Body of pancreas (tissue), 4 donors: ENCODE measurements around the gene TERC. TPM values are rescaled to one million over a fixed set of nuclear protein-coding genes. Genes with fewer than 3 reads are reported as not detected.

Experiments used
- ATAC-seq: fragments of 150-250 bp; one replicate; pipeline ENCODE4 v1.9.1; 2016
- DNase-seq, 4 donors: peaks; one replicate each; pipeline ENCODE4 v3.0.0-alpha.2; 2019
- H3K27ac ChIP-seq, 4 donors: fragments of 200-600 bp; sonication (generic); 1 replicate in 3 of 4; 2 replicates in 1 of 4; pipeline versions ENCODE4 v1.5.1 to v1.6.1; 2016 to 2019; ENCODE audit warnings: mild to moderate bottlenecking in 1 of 4, mixed read lengths in 1 of 4, moderate library complexity in 1 of 4
- H3K27me3 ChIP-seq, 2 donors: fragments of 200-600 bp; sonication (generic); one replicate each; pipeline ENCODE4 v1.6.0; 2016; ENCODE audit warnings: mild to moderate bottlenecking in 1 of 2
- H3K36me3 ChIP-seq, 2 donors: fragments of 200-600 bp; sonication (generic); replicated peaks in 1 of 2; 2 replicates each; pipeline ENCODE4 v1.5.1; 2016; ENCODE audit warnings: low read depth in 2 of 2; ENCODE audit not compliant: insufficient read depth in 1 of 2
- H3K4me1 ChIP-seq: fragments of 200-600 bp; sonication (generic); one replicate; pipeline ENCODE4 v1.6.0; 2016
- H3K4me3 ChIP-seq, 2 donors: fragments of 200-600 bp; sonication (generic); 1 replicate in 1 of 2; 2 replicates in 1 of 2; pipeline ENCODE4 v1.5.1; 2016 to 2019
- H3K9me3 ChIP-seq, 3 donors: fragments of 200-600 bp; sonication (generic); 1 replicate in 2 of 3; 2 replicates in 1 of 3; pipeline ENCODE4 v1.5.1; 2016
- POLR2A ChIP-seq, 3 donors: fragments of 450-650 bp; IDR thresholded peaks; one replicate each; pipeline ENCODE4 v1.6.1; 2016; ENCODE audit warnings: antibody characterized with exemption in 3 of 3, mild to moderate bottlenecking in 2 of 3
- WGBS, 2 donors: methylation state at CpG; one replicate each; pipeline ENCODE4 v1.1.5; 2017; 5-methylcytosine and 5-hydroxymethylcytosine counted together
- intact Hi-C: fragments of 100-400 bp; cut with DNase I; formaldehyde crosslinking; loops from one replicate; pipeline ENCODE4 v1.15.1; 2023
- total RNA-seq, 2 donors: library from RNA; depleted of rRNA; stranded (reverse); fragments of >200 nt; gene quantifications; one replicate each; pipeline ENCODE4 v1.1.0, GENCODE V29; 2016
- TF ChIP-seq, protein P1 (sequence below), 7 experiments: fragments of 450-650 bp in 4 of 7; fragments of 200-600 bp in 3 of 7; sonication (generic) in 3 of 7; IDR thresholded peaks; one replicate each; pipeline ENCODE4 v1.5.1; 2016 to 2019; ENCODE audit warnings: antibody characterized with exemption in 7 of 7

TERC gene
- total RNA-seq, 2 donors from 2014 or later = 17.8 to 79.1 TPM

DNA sequence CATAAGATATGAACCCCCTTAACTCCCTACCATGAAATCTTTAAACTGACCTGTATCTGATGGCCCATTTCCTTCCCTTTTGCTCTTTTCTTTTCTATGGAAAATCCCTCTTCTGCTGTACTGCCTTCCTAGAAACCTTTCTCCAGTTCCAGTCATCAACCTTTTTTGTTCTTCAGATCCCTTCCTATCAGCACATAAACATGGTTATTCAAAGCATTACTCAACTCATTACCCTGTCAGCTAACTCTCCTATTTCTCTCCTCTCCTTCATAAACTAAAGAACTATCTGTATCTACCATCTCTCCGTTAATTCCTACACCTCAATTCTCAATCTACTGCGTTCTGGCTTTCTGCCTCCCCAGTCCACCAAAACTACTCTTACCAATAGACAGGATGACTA, 13.0 kb downstream of the TERC start:
- 89 to 100% methylated on average over 2 of the region's 2 CpGs for WGBS, 2 donors
- no peak overlapping the region for H3K27ac ChIP-seq
- ATAC-seq = no peak
- intact Hi-C loops = no loop called here
- H3K36me3 ChIP-seq = no peaks in the 10 kb centered on the region
- H3K4me3 ChIP-seq = no peak overlapping the region
- no peaks in the 10 kb centered on the region for H3K27me3 ChIP-seq
- no peak for DNase-seq
- no peaks in the 10 kb centered on the region for H3K9me3 ChIP-seq
- no peaks in the 10 kb centered on the region for H3K4me1 ChIP-seq
- TF ChIP-seq, protein P1, sequence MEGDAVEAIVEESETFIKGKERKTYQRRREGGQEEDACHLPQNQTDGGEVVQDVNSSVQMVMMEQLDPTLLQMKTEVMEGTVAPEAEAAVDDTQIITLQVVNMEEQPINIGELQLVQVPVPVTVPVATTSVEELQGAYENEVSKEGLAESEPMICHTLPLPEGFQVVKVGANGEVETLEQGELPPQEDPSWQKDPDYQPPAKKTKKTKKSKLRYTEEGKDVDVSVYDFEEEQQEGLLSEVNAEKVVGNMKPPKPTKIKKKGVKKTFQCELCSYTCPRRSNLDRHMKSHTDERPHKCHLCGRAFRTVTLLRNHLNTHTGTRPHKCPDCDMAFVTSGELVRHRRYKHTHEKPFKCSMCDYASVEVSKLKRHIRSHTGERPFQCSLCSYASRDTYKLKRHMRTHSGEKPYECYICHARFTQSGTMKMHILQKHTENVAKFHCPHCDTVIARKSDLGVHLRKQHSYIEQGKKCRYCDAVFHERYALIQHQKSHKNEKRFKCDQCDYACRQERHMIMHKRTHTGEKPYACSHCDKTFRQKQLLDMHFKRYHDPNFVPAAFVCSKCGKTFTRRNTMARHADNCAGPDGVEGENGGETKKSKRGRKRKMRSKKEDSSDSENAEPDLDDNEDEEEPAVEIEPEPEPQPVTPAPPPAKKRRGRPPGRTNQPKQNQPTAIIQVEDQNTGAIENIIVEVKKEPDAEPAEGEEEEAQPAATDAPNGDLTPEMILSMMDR (IDR thresholded peaks at IDR 0.05) = no peak
- TF ChIP-seq POLR2A (IDR thresholded peaks at IDR 0.05) = no peak

DNA sequence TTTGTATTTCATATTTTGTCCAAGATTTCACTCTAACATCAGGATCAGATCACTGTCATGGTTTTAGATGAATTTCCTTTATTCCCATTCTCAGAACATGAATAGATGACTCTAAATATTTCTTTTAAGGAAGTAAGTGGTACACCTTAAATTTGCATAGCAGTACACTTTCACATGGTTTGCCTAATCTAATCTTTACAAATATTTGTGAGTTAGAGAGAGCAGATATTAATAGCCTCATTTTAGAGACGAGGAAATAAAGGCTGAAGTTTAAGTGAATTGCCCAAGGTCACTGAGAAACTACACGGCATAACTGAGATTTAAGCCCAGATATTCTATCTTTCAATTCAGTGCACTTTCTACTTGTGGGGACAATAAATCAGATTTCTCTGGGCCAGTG, 14.2 kb downstream of the TERC start:
- H3K4me1 ChIP-seq = no peaks in the 10 kb centered on the region
- ATAC-seq = no peak
- WGBS, 2 donors = 10 to 11% methylated on average over 2 of the region's 2 CpGs
- H3K27ac ChIP-seq = no peak overlapping the region
- no peaks in the 10 kb centered on the region for H3K27me3 ChIP-seq
- H3K4me3 ChIP-seq = no peak overlapping the region
- intact Hi-C loops = no loop called here
- no peak for DNase-seq
- no peaks in the 10 kb centered on the region for H3K9me3 ChIP-seq
- no peak for TF ChIP-seq POLR2A (IDR thresholded peaks at IDR 0.05)
- TF ChIP-seq, protein P1 (IDR thresholded peaks at IDR 0.05) = no peak
- no peaks in the 10 kb centered on the region for H3K36me3 ChIP-seq

DNA sequence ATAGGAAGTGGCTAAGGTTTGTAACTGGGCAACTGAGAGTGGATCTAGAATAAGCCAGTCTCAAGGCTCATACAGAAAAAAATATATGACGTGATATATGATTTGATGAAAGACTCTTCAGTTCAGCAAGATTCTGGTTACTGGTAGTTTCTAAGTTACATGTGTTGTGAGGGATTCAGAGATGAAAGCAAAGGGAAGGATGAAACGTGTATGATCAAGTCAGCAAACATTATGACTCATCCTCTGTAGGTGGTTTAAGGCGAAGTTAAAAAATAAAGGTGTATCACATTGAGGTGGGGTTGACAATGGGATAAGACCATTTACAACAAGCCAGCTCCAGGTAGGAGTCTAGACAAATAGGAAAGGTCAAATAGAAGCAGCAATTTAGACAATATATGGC, 16.2 kb downstream of the TERC start:
- intact Hi-C loops = no loop called here

DNA sequence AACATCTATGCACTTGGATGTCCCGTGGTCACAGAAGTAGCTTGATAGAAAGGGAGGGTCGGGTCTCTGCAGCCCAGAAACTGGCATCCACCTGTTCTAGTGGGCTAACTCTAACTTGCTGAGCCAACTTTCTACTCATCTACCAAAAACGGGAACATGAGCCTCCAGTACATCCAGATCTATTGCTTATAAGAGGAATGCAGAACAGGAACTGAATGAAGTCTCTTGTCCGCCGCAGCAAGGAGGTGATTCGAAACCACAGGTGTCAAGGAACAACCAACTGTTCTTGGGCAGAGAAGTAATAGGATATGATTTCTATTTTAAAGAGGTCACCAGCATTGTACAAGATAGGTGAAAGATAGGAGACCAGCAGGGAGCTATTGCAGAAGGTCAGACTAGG, 17.9 kb downstream of the TERC start:
- ATAC-seq (no peak), DNase-seq (no peak)
- Histone ChIP-seq H3K27ac (no peak overlapping the region), H3K9me3 (no peaks in the 10 kb centered on the region), H3K4me1 (no peaks in the 10 kb centered on the region), H3K27me3 (no peaks in the 10 kb centered on the region), H3K4me3 (no peak overlapping the region), H3K36me3 (no peaks in the 10 kb centered on the region)
- 62 to 75% methylated on average over 6 of the region's 6 CpGs for WGBS, 2 donors
- intact Hi-C loops = no loop called here
- TF ChIP-seq, protein P1 (IDR thresholded peaks at IDR 0.05) = no peak
- TF ChIP-seq POLR2A (IDR thresholded peaks at IDR 0.05) = no peak

More for the DNA sequence above, 16.2 kb downstream of the TERC start:
- Histone ChIP-seq H3K36me3 (no peaks in the 10 kb centered on the region), H3K9me3 (no peaks in the 10 kb centered on the region), H3K4me1 (no peaks in the 10 kb centered on the region), H3K27ac (no peak overlapping the region), H3K4me3 (no peak overlapping the region), H3K27me3 (no peaks in the 10 kb centered on the region)
- no peak for ATAC-seq
- TF ChIP-seq POLR2A (IDR thresholded peaks at IDR 0.05) = no peak
- TF ChIP-seq, protein P1 (IDR thresholded peaks at IDR 0.05) = no peak
- 77 to 79% methylated on average over 3 of the region's 3 CpGs for WGBS, 2 donors
- no peak for DNase-seq

DNA sequence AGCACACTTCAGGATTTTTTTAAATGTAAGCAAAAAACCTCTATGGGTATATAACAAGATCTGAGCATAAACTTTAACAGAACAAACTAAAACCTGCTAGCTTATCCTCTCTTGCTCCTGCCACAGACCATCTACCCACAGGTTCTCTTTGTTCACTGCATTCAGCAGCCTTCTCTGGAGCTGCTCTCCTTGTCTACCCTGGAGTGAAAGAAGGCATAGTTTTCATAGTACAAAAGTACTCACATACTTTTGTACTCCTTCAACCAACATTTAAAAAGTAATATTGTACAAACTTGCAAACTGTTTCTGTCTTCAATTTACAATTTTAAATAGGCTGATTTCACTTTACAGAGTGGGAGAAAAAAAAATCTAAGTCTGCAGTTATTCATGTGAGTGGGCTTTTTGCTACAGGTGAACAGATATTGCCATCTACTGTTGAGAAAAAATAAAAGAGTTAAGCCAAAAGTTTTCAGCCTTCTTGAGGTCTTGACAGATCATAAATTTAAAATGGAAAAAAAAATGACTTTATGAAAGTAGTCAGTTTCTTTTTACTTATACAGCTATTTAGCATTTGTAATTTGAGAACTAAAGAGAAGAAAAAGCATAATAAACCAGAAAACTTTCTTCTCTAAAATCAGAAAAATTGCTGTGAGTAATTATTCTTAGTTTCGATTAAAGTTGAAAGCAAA, 20.4 kb downstream of the TERC start:
- Histone ChIP-seq H3K4me1 (no peaks in the 10 kb centered on the region), H3K27me3 (no peaks in the 10 kb centered on the region), H3K9me3 (no peaks in the 10 kb centered on the region), H3K36me3 (no peaks in the 10 kb centered on the region), H3K27ac (no peak overlapping the region), H3K4me3 (no peak overlapping the region)
- no peak for TF ChIP-seq POLR2A (IDR thresholded peaks at IDR 0.05)
- TF ChIP-seq, protein P1 (IDR thresholded peaks at IDR 0.05) = peak in 5 of 7 experiments; percentile 36 to 67 (median 57)
- WGBS, 2 donors = 84 to 90% methylated on average over 1 of the region's 1 CpG
- DNase-seq = no peak
- ATAC-seq = no peak
- intact Hi-C loops = no loop called here
